Stomach (tissue), 4 donors: ENCODE results near the gene CDIPT.

ENCODE experiments used
- CTCF ChIP-seq, 7 experiments: fragments of 450-650 bp in 4 of 7; fragments of 200-600 bp in 3 of 7; sonication (generic) in 3 of 7; IDR thresholded peaks; one replicate each; pipeline ENCODE4 v1.5.1; 2016 to 2019; ENCODE audit warnings: antibody characterized with exemption in 7 of 7, control low read depth in 2 of 7, mild to moderate bottlenecking in 1 of 7
- EP300 ChIP-seq: sonication (generic); formaldehyde crosslinking; IDR thresholded peaks from one replicate; pipeline ENCODE4 v1.6.1; 2017; ENCODE audit warnings: antibody characterized with exemption
- POLR2A ChIP-seq, 4 donors: fragments of 450-650 bp; IDR thresholded peaks; one replicate each; pipeline ENCODE4 v1.6.1; 2016; ENCODE audit warnings: antibody characterized with exemption in 4 of 4, control low read depth in 2 of 4, mild to moderate bottlenecking in 1 of 4, moderate library complexity in 1 of 4
- POLR2AphosphoS5 ChIP-seq, 3 donors: sonication (generic); formaldehyde crosslinking; IDR thresholded peaks; one replicate each; pipeline ENCODE4 v1.6.1; 2016; ENCODE audit warnings: antibody characterized with exemption in 3 of 3

- TF ChIP-seq EP300 (no peak), CTCF (IDR thresholded peaks at IDR 0.05) (no peak), POLR2A (IDR thresholded peaks at IDR 0.05) (no peak), POLR2AphosphoS5 (IDR thresholded peaks at IDR 0.05) (no peak)
These were observed 12.0 kb downstream of the CDIPT start for GRCh38 chr16:29850998-29851397.
